CD4-positive, alpha-beta T cell treated with Interferon alpha-2 for 1 hour (primary cell): ENCODE data around the gene LDHA.
"Not testable (repeated sequence)": the region's sequence is repeated elsewhere in the genome, so short reads cannot be mapped to it uniquely, and the experiment has no call there.

ENCODE experiments used
- DNase-seq, 2 donors: peaks; one replicate each; pipeline ENCODE4 v3.0.0-alpha.2; 2020 to 2022

LDHA gene

GRCh38 chr11:18394928-18395734 lies 768 bp downstream of the LDHA start:
- peak in 1 of 2 donors; percentile 32 for DNase-seq

GRCh38 chr11:18395735-18396504 lies 1.6 kb downstream of the LDHA start:
- peak; percentile 96 to 98 for DNase-seq

GRCh38 chr11:18397921-18398320 lies 3.6 kb downstream of the LDHA start:
- no peak for DNase-seq

- not testable (repeated sequence) for DNase-seq
These were observed 6.7 kb downstream of the LDHA start for GRCh38 chr11:18401077-18401476.

- no peak for DNase-seq
These were observed 9.7 kb downstream of the LDHA start for GRCh38 chr11:18404062-18404461.

- DNase-seq, result not testable (repeated sequence)
These were observed 13.0 kb downstream of the LDHA start for GRCh38 chr11:18407400-18407799.

GRCh38 chr11:18408558-18409291 lies 14.4 kb downstream of the LDHA start:
- no peak for DNase-seq

GRCh38 chr11:18416459-18416858 lies 22.1 kb downstream of the LDHA start:
- DNase-seq, result no peak

- no peak for DNase-seq
These were observed 24.7 kb downstream of the LDHA start for GRCh38 chr11:18419040-18419439.

GRCh38 chr11:18420067-18420466 lies 25.7 kb downstream of the LDHA start:
- no peak for DNase-seq

GRCh38 chr11:18427240-18427639 lies 32.9 kb downstream of the LDHA start:
- no peak for DNase-seq

GRCh38 chr11:18429332-18429731 lies 35.0 kb downstream of the LDHA start:
- no peak for DNase-seq

GRCh38 chr11:18438691-18439090 lies 44.3 kb downstream of the LDHA start:
- no peak for DNase-seq

- DNase-seq, result no peak
These were observed 54.9 kb downstream of the LDHA start for GRCh38 chr11:18449251-18449650.

GRCh38 chr11:18452927-18453326 lies 58.6 kb downstream of the LDHA start:
- no peak for DNase-seq

- DNase-seq, result peak in 1 of 2 donors; percentile 37
These were observed 61.5 kb downstream of the LDHA start, which contains the start of gene LDHAL6A for GRCh38 chr11:18455686-18456372. TSS of gene LDHAL6A (plus strand) at chr11:18455856. CDS start at chr11:18456681, 825 bp downstream.

GRCh38 chr11:18457450-18457849 lies 63.1 kb downstream of the LDHA start:
- no peak for DNase-seq
